Gastrocnemius medialis (tissue), 4 donors: ENCODE results near the gene SURF1. TPM values are rescaled to one million over a fixed set of nuclear protein-coding genes. Genes with fewer than 3 reads are reported as not detected.

Source experiments
- ATAC-seq, 2 donors: fragments of 150-250 bp; one replicate each; pipeline ENCODE4 v1.9.1; 2016
- DNase-seq, 2 donors: peaks; one replicate each; pipeline ENCODE4 v3.0.0-alpha.2; 2019
- H3K27ac ChIP-seq, 4 donors: fragments of 200-600 bp; sonication (generic); 1 replicate in 1 of 4; 2 replicates in 3 of 4; pipeline ENCODE4 v1.5.1; 2016 to 2018; ENCODE audit warnings: mild to moderate bottlenecking in 2 of 4, moderate library complexity in 1 of 4
- H3K27me3 ChIP-seq, 3 donors: fragments of 200-600 bp; sonication (generic) in 2 of 3; 1 replicate in 1 of 3; 2 replicates in 2 of 3; pipeline versions ENCODE4 v1.5.1 to v1.6.0; 2016 to 2019; ENCODE audit warnings: mild to moderate bottlenecking in 1 of 3, moderate library complexity in 1 of 3
- H3K36me3 ChIP-seq, 2 donors: fragments of 200-600 bp; sonication (generic) in 1 of 2; one replicate each; pipeline ENCODE4 v1.5.1; 2017 to 2018
- H3K4me1 ChIP-seq, 2 donors: fragments of 200-600 bp; sonication (generic) in 1 of 2; one replicate each; pipeline ENCODE4 v1.5.1; 2016 to 2017; ENCODE audit warnings: mild to moderate bottlenecking in 2 of 2
- H3K4me3 ChIP-seq, 4 donors: fragments of 200-600 bp; sonication (generic) in 3 of 4; 1 replicate in 1 of 4; 2 replicates in 3 of 4; pipeline ENCODE4 v1.5.1; 2016 to 2019; ENCODE audit warnings: mild to moderate bottlenecking in 2 of 4
- H3K9me3 ChIP-seq, 3 donors: fragments of 200-600 bp; sonication (generic) in 2 of 3; 1 replicate in 1 of 3; 2 replicates in 2 of 3; pipeline ENCODE4 v1.5.1; 2016 to 2019
- CTCF ChIP-seq, 5 experiments: fragments of 450-650 bp in 3 of 5; fragments of 200-600 bp in 2 of 5; sonication (generic) in 2 of 5; IDR thresholded peaks in 4 of 5; conservative IDR thresholded peaks in 1 of 5; 1 replicate in 4 of 5; 2 replicates in 1 of 5; pipeline ENCODE4 v1.5.1; 2016 to 2019; ENCODE audit warnings: antibody characterized with exemption in 5 of 5, mild to moderate bottlenecking in 3 of 5, moderate library complexity in 3 of 5
- POLR2A ChIP-seq, 2 donors: fragments of 450-650 bp; IDR thresholded peaks; one replicate each; pipeline ENCODE4 v1.6.1; 2017; ENCODE audit warnings: antibody characterized with exemption in 2 of 2, mild to moderate bottlenecking in 2 of 2, moderate library complexity in 2 of 2
- in situ Hi-C, 4 donors: fragments of 200-750 bp; cut with MboI; loops; one replicate each; pipeline versions ENCODE4 v1.15.0 to v1.8.0; 2017; ENCODE audit warnings: low sequenced_read_pairs in 4 of 4
- intact Hi-C: fragments of 100-400 bp; cut with DNase I; formaldehyde crosslinking; loops from one replicate; pipeline ENCODE4 v1.15.1; 2023; ENCODE audit warnings: low total_unique reads
- total RNA-seq, 4 donors: library from RNA; depleted of rRNA; stranded (reverse); fragments of >200 nt; gene quantifications; one replicate each; pipeline versions ENCODE4 v1.1.0 to v1.2.3, GENCODE V29; 2016

The SURF1 gene
- total RNA-seq, 4 donors from 2014 or later: 33.8 to 68.9 (median 56.0) TPM

DNA sequence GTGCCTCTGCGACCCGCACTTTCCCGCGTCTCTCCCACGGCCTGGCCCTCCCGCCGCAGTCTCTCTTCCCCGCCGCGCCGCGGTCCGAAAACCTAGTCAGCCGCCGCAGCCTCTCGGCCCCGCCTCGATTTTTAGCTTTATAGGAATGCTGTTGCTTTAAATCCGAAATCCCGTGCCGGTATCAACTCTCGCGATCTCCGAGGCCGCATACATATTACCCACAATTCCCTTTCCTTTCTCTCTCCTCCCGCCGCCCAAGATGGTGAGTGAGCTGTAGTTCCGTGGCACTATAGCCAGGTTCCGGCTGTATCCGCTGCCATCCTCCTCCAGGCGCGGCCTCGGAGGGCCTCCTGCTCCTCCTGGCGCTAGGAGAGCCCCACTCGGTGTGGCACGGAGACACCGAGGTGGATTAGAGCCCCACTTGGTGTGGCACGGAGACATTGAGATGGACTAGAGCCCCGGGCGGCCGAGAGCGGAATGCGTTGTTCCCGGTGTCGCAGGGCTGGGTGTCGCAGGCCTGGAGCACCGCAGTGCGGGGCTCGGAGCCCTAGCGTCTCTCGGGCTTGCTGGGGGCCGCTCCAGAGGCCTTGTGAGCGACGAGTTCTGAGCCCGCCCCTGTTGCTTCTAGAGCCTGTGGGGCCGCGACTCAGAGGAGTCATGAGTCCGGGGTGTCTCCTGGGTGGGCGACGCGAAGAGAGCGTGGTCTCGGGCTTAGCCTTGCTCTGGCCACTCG lies 8.1 kb downstream of the SURF1 start, which contains the start of the genes MED22 and RPL7A:
Gene MED22 (minus strand): TSS at position 147 of the 733 bp plus-strand sequence. CDS start 1,469 bp downstream, outside the sequence.
Gene RPL7A (plus strand): TSS at position 234 of the 733 bp plus-strand sequence. CDS start 26 bp downstream, at position 260.
- H3K27ac ChIP-seq: peak within 1 kb of the TSS; percentile 88 to 97 (median 90)
- peak; percentile 86 to 95 for DNase-seq
- intact Hi-C loops: loop anchor here (1.0 to 10.0 kb wide), 4 partner anchors 8 to 316 kb away; partner anchors contain the start of genes GTF3C5, SURF1, SURF2 and SURF6
- ATAC-seq: peak; percentile 97
- no peaks in the 10 kb centered on the region for H3K9me3 ChIP-seq
- in situ Hi-C loops: no loop called here
- H3K27me3 ChIP-seq: no peaks in the 10 kb centered on the region
- peak within 1 kb of the TSS; percentile 91 to 99 (median 97) for H3K4me3 ChIP-seq
- H3K4me1 ChIP-seq: peaks cover 22 to 30% of the 10 kb centered on the region in 2 donors
- TF ChIP-seq CTCF (IDR thresholded peaks at IDR 0.05 in 4 of 5, conservative IDR thresholded peaks at IDR 0.05 in 1 of 5) (peak in 2 of 5 experiments; percentile 10 to 27), POLR2A (IDR thresholded peaks at IDR 0.05) (peak; percentile 82 to 89)
- H3K36me3 ChIP-seq: peaks cover 0 to 66% of the 10 kb centered on the region in 2 donors

DNA sequence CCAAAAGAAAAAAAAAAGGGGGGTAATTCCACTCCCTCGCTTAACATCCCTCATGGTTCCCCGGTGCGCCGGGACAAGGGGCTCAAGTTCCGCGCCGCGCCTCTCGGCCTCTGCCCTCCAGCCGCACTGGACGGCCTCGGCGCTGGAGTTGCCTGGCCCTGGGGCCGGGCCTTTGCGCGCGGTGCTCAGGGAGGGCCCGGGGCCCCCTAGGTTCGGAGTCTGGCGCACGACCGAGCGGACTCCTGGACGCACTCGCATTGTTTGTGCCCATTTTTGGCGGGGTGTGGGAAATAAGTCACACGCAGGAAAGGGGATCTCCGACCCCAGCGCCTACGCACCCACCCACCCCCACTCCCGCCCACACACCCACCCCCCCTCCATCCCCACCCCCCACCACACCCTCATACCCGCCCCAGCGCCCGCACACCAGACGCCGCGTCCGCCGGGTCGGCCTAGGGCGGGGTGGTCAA lies 8.7 kb downstream of the SURF1 start:
- in situ Hi-C loops (no loop called here), intact Hi-C loops (loop anchor here (5.0 to 10.0 kb wide), 2 partner anchors 137 to 315 kb away; partner anchors contain the start of gene GTF3C5)
- Histone ChIP-seq H3K27me3 (no peaks in the 10 kb centered on the region), H3K4me3 (peak overlapping the region; percentile 91 to 99 (median 97)), H3K27ac (peak overlapping the region; percentile 88 to 97 (median 90)), H3K4me1 (peaks cover 22 to 30% of the 10 kb centered on the region in 2 donors), H3K9me3 (no peaks in the 10 kb centered on the region), H3K36me3 (peaks cover 0 to 65% of the 10 kb centered on the region in 2 donors)
- TF ChIP-seq POLR2A (IDR thresholded peaks at IDR 0.05): no peak
- TF ChIP-seq CTCF (IDR thresholded peaks at IDR 0.05 in 4 of 5, conservative IDR thresholded peaks at IDR 0.05 in 1 of 5): no peak
- ATAC-seq (peak; percentile 38 to 53), DNase-seq (no peak)

GRCh38 chr9:133346021-133346785 lies 10.1 kb downstream of the SURF1 start:
- peak overlapping the region; percentile 88 to 97 (median 90) for H3K27ac ChIP-seq
- peaks cover 22 to 26% of the 10 kb centered on the region in 2 donors for H3K4me1 ChIP-seq
- H3K36me3 ChIP-seq: peaks cover 0 to 65% of the 10 kb centered on the region in 2 donors
- ATAC-seq (no peak), DNase-seq (no peak)
- no peaks in the 10 kb centered on the region for H3K27me3 ChIP-seq
- in situ Hi-C loops (no loop called here), intact Hi-C loops (loop anchor here (5.0 to 10.0 kb wide), 2 partner anchors 139 to 314 kb away; partner anchors contain the start of gene GTF3C5)
- peak overlapping the region; percentile 91 to 99 (median 97) for H3K4me3 ChIP-seq
- no peaks in the 10 kb centered on the region for H3K9me3 ChIP-seq
- TF ChIP-seq POLR2A (IDR thresholded peaks at IDR 0.05) (no peak), CTCF (IDR thresholded peaks at IDR 0.05 in 4 of 5, conservative IDR thresholded peaks at IDR 0.05 in 1 of 5) (no peak)

- TF ChIP-seq CTCF (IDR thresholded peaks at IDR 0.05 in 4 of 5, conservative IDR thresholded peaks at IDR 0.05 in 1 of 5) (no peak), POLR2A (IDR thresholded peaks at IDR 0.05) (no peak)
- in situ Hi-C loops (no loop called here), intact Hi-C loops (loop anchor here (5.0 to 10.0 kb wide), 2 partner anchors 139 to 313 kb away; partner anchors contain the start of gene GTF3C5)
- no peaks in the 10 kb centered on the region for H3K27me3 ChIP-seq
- no peak overlapping the region for H3K27ac ChIP-seq
- no peaks in the 10 kb centered on the region for H3K9me3 ChIP-seq
- H3K4me3 ChIP-seq: no peak overlapping the region
- ATAC-seq (no peak), DNase-seq (no peak)
- H3K4me1 ChIP-seq: peaks cover 22 to 26% of the 10 kb centered on the region in 2 donors
- H3K36me3 ChIP-seq: peaks cover 0 to 65% of the 10 kb centered on the region in 2 donors
Observed at GRCh38 chr9:133345596-133345995, 10.7 kb downstream of the SURF1 start.
